HG03457 (cell line): ENCODE measurements around the gene CCDC24.
A peak's percentile ranks its signal among the peaks of the same experiment; 100 is the strongest.

Experiments
- ATAC-seq: cut with Tn5 transposase; IDR thresholded peaks from one replicate; pipeline ENCODE4 v1.9.1; 2021; ENCODE audit warnings: moderate number of reproducible peaks; ENCODE audit not compliant: unreplicated experiment

CCDC24 gene

GRCh38 chr1:43991476-43992231 lies at the start of gene CCDC24:
Gene CCDC24, plus strand, starts transcription at chr1:43991599. Its CDS starts 280 bp downstream, at chr1:43991879.
- ATAC-seq = peak; percentile 41

- no peak for ATAC-seq
Observed at GRCh38 chr1:43942411-43942810, 49.0 kb upstream of the CCDC24 start.

- no peak for ATAC-seq
Observed at GRCh38 chr1:43944860-43945259, 46.5 kb upstream of the CCDC24 start.

DNA sequence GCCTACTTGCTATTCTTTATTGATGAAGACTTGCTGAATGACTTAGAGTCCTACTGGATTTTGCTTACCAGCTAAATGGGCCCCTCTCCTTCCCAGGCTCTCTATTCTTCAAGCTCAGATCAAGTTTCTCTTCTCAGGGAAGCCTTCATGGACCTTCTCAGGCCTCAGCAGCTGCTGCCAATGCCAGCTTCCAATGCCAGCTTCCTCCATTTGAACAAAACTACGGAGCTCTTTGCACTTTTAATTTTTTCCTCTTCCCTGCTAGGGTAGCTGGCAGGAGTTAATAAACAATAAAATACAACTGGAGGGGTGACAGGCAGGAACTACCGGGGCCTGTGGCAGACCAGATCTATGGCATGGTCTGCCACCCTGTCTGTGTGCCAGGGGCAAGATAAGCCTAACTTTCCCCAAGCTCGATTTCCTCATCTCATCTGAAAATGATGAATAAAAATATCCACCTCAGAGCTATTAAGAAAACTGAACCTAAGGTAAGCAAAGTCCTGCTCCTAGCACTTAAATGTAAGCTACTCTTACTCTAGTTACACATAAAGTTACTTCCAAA lies 45.6 kb upstream of the CCDC24 start:
- no peak for ATAC-seq

DNA sequence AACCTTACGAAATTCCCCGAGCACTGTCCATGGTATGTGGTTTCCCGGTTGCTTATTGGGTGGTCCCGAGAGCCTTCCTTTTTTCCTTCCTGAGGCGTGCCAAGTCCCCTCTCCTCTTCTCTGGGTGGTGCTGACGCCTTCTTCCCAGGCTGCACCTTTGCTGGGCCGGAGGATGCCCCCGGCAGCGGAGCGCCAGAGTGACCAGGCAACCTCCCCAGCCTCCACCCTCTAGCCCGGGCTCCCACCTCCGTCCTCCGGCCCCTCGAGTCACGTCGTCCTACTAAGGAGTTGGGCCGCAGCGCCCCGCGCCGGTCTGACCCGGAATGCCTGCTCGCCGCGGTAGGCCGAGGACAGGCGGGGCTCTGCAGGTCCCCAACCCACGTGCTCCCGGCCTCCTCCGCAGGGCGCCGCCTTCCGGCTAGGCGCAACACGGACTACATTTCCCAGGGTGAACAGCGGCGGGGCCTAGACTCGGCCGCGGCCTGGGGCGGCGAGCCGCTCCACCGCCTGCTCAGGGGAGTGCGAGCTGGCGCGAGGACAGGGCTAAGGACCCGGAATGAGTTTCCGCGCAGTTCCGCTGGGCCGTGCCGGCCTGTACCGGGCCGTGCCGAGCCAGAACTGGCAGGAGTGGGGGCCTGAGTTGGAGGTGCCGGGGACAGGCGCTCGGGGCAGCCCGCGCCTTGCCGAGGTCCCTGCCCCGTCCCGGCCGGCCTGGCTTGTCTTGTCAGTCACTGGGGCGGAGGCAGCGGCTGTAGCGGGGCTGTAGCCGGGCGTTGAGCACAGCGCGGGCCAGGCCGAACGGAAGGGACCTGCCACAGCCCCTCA lies 45.0 kb upstream of the CCDC24 start, which contains the start of gene IPO13:
Gene IPO13, plus strand, starts transcription at position 715 of the 825 bp plus-strand sequence. CDS start 651 bp downstream, outside the sequence.
- ATAC-seq = peak; percentile 87

DNA sequence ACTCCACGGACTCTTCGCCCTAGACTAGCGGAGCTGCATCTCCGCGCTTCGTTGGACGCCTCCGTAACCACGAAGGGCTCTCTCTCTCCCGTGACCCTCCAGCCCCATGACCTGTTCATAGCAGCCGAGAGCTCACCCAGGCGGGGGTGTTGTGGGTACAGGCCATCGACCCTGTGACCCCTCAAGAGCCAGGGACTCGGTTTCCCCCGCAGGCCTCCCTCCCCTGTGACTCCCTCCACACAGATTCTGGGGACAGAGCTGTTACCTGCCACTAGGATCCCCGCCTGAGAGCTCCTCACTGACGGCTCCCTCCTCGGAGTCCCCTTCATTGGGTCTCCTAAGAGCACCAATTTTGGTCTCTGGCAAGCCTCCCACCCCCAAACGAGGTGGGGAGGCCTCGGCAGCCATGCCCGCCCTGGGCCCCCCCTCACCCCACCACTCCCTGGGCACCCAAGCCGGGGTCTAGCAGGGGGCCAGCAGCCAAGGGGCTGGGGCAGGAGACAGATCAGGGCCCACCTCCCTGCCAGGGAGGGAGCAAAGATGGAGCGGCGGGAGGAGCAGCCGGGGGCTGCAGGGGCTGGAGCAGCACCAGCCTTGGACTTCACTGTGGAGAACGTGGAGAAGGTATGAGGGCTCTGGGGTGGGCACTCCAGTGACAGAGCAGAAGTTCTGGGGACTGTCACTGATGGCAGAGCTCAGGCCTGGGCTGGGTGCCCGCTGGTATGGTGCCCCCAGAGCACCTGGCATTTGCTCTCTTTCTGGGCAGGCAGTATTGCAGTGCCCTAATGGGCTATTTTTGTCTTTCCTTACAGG lies 44.1 kb upstream of the CCDC24 start:
- no peak for ATAC-seq

DNA sequence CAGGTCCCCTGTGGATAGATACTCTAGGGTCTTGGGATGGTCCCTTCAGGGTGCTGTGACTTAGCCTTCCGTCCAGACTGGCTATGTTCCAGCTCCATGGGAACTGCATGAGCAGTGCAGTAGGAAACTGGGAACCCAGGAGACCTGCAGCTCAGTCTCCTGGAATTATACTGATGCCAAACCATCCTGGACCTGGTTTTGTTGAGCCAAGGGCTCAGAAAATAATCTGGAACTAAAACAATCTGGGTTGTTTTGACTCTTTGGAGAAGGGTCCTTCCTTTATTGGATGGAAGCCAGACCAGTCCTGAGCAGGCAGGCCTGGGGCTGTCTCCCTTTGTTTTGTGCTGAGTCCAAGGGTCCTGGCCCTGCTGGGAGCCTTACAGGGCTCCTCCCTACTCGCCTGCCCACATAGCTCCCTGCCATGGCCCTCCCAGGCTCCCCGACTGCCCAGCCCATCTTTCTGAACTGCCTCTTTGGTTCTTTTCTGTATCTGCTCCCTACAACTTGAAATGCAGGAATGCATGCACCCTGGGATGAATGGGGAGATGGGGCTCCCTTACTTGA lies 43.4 kb upstream of the CCDC24 start:
- no peak for ATAC-seq

DNA sequence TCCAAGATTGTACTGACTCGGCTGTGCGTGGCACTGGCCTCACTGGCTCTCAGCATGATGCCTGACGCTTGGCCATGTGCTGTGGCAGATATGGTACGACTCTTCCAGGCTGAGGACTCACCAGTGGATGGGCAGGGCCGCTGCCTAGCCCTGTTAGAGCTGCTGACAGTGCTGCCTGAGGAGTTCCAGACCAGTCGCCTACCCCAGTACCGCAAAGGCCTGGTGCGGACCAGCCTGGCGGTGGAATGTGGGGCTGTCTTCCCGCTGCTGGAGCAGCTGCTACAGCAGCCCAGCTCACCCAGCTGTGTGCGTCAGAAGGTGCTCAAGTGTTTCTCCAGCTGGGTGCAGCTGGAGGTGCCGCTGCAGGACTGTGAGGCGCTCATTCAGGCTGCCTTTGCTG lies 41.7 kb upstream of the CCDC24 start:
- ATAC-seq = no peak

- no peak for ATAC-seq
Observed at GRCh38 chr1:43951021-43951985, 40.1 kb upstream of the CCDC24 start.

DNA sequence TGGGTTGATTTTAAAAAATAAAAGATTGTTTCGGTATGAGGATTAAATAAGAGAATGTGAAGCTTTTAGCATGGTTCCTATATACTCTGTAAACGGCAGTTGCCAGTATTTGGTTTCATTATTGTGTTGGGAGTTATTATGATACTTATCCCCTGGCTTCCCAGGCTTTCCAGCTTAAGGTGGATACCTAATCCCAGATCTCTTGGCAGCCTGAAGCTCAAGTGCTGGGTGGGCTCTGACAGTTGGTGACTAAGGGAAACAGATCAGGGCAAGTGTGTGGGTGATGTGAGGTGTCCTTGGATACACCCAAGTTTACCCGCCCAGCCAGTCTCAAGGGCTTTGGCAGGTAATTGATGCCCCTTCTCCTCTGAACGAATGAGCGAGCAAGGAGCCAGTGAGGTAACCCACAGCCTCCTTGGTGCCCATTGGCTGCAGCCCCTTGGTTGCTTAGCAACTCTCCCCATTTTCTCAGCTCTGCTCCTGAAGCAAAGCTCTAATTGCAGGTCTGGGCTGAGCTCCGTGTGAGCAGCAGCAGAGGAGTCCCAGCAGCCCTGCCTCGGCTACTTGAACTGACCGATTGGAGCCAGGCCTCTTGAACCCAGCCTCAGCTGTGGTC lies 38.6 kb upstream of the CCDC24 start:
- no peak for ATAC-seq

DNA sequence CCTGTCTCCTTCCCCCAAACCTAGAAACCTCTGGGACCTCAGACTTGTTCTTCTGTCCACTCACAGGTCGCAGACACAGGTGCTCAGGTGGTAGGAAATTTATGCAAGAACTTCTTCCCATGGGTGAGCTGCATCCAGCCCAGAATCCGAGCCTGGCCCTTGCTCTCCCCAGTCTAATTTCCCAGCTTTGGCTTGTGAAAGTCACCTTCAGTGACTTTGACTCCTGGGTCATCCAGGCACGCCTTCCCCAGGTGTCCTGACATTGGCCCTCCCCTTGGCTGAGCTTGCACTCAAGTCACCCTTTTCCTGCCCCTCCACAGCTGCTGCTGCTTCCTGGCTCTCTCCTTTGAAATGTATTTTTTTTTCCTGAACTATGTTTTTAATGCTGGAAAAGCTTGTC lies 38.0 kb upstream of the CCDC24 start:
- ATAC-seq = no peak

GRCh38 chr1:43954036-43954435 lies 37.4 kb upstream of the CCDC24 start:
- no peak for ATAC-seq

- no peak for ATAC-seq
Observed at GRCh38 chr1:43956234-43956633, 35.2 kb upstream of the CCDC24 start.

GRCh38 chr1:43957407-43958040 lies 33.9 kb upstream of the CCDC24 start:
- no peak for ATAC-seq

DNA sequence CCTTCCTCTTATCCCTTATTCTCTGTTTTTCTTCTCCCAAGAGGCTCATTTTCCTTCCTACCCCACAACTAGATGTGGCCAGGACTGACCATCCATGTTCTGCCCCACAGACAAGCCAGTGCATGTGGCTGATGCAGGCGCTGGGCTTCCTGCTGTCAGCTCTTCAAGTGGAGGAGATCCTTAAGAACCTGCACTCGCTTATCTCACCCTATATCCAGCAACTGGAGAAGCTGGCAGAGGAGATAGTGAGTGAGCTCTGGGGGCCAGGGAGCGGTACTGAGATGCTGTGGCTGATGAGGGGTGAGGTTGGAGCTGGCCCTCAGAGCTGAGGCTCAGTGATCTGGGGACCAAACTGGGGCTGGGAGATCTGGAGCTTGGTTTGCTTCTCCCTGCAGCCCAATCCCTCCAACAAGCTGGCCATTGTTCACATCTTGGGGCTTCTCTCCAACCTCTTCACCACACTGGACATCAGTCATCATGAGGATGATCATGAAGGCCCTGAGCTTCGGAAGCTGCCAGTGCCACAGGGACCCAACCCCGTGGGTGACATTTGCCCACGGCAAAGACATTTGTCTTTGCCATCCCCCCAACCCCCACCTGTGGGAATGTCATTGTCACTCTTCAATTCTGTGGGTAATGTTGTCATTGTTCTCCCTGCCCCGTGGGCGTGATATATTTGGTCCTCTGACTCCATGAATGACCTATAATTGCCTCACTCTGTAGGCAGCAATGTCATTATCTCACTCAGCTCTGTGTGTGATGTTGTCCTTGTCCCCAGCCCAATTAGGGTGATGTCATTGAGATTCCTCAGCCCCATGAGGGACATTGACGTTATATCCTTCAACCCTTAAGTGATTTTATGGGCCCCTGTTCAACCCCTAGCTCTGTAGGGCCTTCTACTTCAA lies 32.8 kb upstream of the CCDC24 start:
- no peak for ATAC-seq

- no peak for ATAC-seq
Observed at GRCh38 chr1:43960798-43961197, 30.6 kb upstream of the CCDC24 start.

- ATAC-seq = no peak
Observed at GRCh38 chr1:43961692-43962091, 29.7 kb upstream of the CCDC24 start.
